Osteoblast (primary cell): Measurements from ENCODE around the gene AMHR2. TPM values are rescaled to one million over a fixed set of nuclear protein-coding genes. Genes with fewer than 3 reads are reported as not detected.

Source experiments
- DNase-seq: peaks from one replicate; pipeline ENCODE4 v3.0.0; 2011; ENCODE audit warnings: low spot score, mixed read lengths; ENCODE audit not compliant: insufficient read length; ENCODE audit errors: missing footprints
- H2AFZ ChIP-seq: 2 replicates; pipeline ENCODE4 v1.6.0; 2011; ENCODE audit warnings: mild to moderate bottlenecking, low read length
- H3K27ac ChIP-seq: 2 replicates; pipeline ENCODE4 v1.5.1; 2011; ENCODE audit warnings: mild to moderate bottlenecking, low read depth, low read length, moderate library complexity
- H3K27me3 ChIP-seq: 2 replicates; pipeline ENCODE4 v1.6.0; 2012; ENCODE audit warnings: mild to moderate bottlenecking, control low read depth, inconsistent platforms, low read length, moderate library complexity; ENCODE audit not compliant: insufficient read depth
- H3K36me3 ChIP-seq: 2 replicates; pipeline ENCODE4 v1.5.1; 2011; ENCODE audit warnings: mild to moderate bottlenecking, low read length, control low read depth, moderate library complexity; ENCODE audit not compliant: insufficient read depth
- H3K4me1 ChIP-seq: 2 replicates; pipeline ENCODE4 v1.5.1; 2011; ENCODE audit warnings: mild to moderate bottlenecking, low read length, control low read depth, moderate library complexity; ENCODE audit not compliant: insufficient read depth
- H3K4me2 ChIP-seq: 2 replicates; pipeline ENCODE4 v1.6.0; 2011; ENCODE audit warnings: mild to moderate bottlenecking, low read length; ENCODE audit not compliant: insufficient read depth
- H3K4me3 ChIP-seq: fragments of 200-600 bp; sonication (generic); 3 replicates; pipeline ENCODE4 v1.5.1; 2012; ENCODE audit warnings: mild to moderate bottlenecking, low read length, inconsistent platforms; ENCODE audit not compliant: insufficient read depth
- H3K79me2 ChIP-seq: 2 replicates; pipeline ENCODE4 v1.6.0; 2012; ENCODE audit warnings: mild to moderate bottlenecking, low read length, control low read depth, inconsistent platforms; ENCODE audit not compliant: insufficient read depth
- H3K9me3 ChIP-seq: 2 replicates; pipeline ENCODE4 v1.5.1; 2011; ENCODE audit warnings: low read depth, low read length, control low read depth
- H4K20me1 ChIP-seq: 2 replicates; pipeline ENCODE4 v1.6.0; 2012; ENCODE audit warnings: mild to moderate bottlenecking, low read length, control low read depth; ENCODE audit not compliant: insufficient read depth
- CTCF ChIP-seq: IDR thresholded peaks from 2 replicates; pipeline ENCODE4 v1.5.1; 2011; ENCODE audit warnings: mild to moderate bottlenecking, low read depth, low read length, moderate library complexity; ENCODE audit errors: extremely low read depth
- total RNA-seq: library from RNA; depleted of rRNA; stranded (reverse); fragments of >200 nt; gene quantifications from 2 replicates; pipeline ENCODE4 v1.2.3, GENCODE V29; 2012

AMHR2 gene
- total RNA-seq, 1 donor: not detected

GRCh38 chr12:53462935-53463334, 39.3 kb downstream of the AMHR2 start:
- no peak overlapping the region for H3K27ac ChIP-seq
- H3K27me3 ChIP-seq: no peaks in the 10 kb centered on the region
- no peak for TF ChIP-seq CTCF
- H3K4me1 ChIP-seq: no peaks in the 10 kb centered on the region
- H3K36me3 ChIP-seq: peaks cover 99% of the 10 kb centered on the region
- H2AFZ ChIP-seq: no peak overlapping the region
- H4K20me1 ChIP-seq: peaks cover 56% of the 10 kb centered on the region
- H3K4me3 ChIP-seq: no peak overlapping the region
- H3K9me3 ChIP-seq: no peaks in the 10 kb centered on the region
- H3K4me2 ChIP-seq: no peak overlapping the region
- DNase-seq: no peak
- H3K79me2 ChIP-seq: peaks cover 97% of the 10 kb centered on the region

- Histone ChIP-seq H3K36me3 (peaks cover 99% of the 10 kb centered on the region), H3K4me2 (no peak overlapping the region), H2AFZ (no peak overlapping the region), H3K27ac (no peak overlapping the region), H3K4me3 (no peak overlapping the region), H3K4me1 (no peaks in the 10 kb centered on the region), H3K79me2 (peaks cover 95% of the 10 kb centered on the region), H3K9me3 (no peaks in the 10 kb centered on the region), H3K27me3 (no peaks in the 10 kb centered on the region), H4K20me1 (peaks cover 60% of the 10 kb centered on the region)
- no peak for DNase-seq
- TF ChIP-seq CTCF: no peak
Observed at GRCh38 chr12:53463802-53464560, 40.3 kb downstream of the AMHR2 start.

- peaks cover 93% of the 10 kb centered on the region for H3K79me2 ChIP-seq
- no peaks in the 10 kb centered on the region for H3K4me1 ChIP-seq
- H3K27ac ChIP-seq: peak overlapping the region; percentile 15
- H3K9me3 ChIP-seq: no peaks in the 10 kb centered on the region
- H3K27me3 ChIP-seq: no peaks in the 10 kb centered on the region
- TF ChIP-seq CTCF: no peak
- no peak overlapping the region for H2AFZ ChIP-seq
- H3K4me3 ChIP-seq: no peak overlapping the region
- H3K4me2 ChIP-seq: no peak overlapping the region
- peaks cover 53% of the 10 kb centered on the region for H4K20me1 ChIP-seq
- no peak for DNase-seq
- H3K36me3 ChIP-seq: peaks cover 99% of the 10 kb centered on the region
Observed at GRCh38 chr12:53464685-53465418, 41.2 kb downstream of the AMHR2 start.

GRCh38 chr12:53465679-53466078, 42.0 kb downstream of the AMHR2 start:
- peaks cover 91% of the 10 kb centered on the region for H3K79me2 ChIP-seq
- H3K36me3 ChIP-seq: peaks cover 99% of the 10 kb centered on the region
- no peak for DNase-seq
- H3K4me1 ChIP-seq: no peaks in the 10 kb centered on the region
- no peaks in the 10 kb centered on the region for H3K9me3 ChIP-seq
- H4K20me1 ChIP-seq: peaks cover 54% of the 10 kb centered on the region
- peak; percentile 11 for TF ChIP-seq CTCF
- H2AFZ ChIP-seq: no peak overlapping the region
- no peak overlapping the region for H3K27ac ChIP-seq
- no peak overlapping the region for H3K4me3 ChIP-seq
- no peaks in the 10 kb centered on the region for H3K27me3 ChIP-seq
- no peak overlapping the region for H3K4me2 ChIP-seq
